NCI-H146 treated with DMSO at 0.1 percent for 48 hours (cell line): ENCODE measurements around the gene CWF19L1.

Source experiments
- DNase-seq: peaks from one replicate; lab custom pipeline; 2025; ENCODE audit not compliant: unreplicated experiment; lab: John Stamatoyannopoulos, UW

CWF19L1 gene

GRCh38 chr10:100183481-100183880, 84.0 kb downstream of the CWF19L1 start:
- DNase-seq = no peak

- DNase-seq = no peak
Measured at GRCh38 chr10:100182908-100183307, 84.5 kb downstream of the CWF19L1 start.
